Esophagus squamous epithelium (tissue), 4 donors: Measurements from ENCODE around the gene WHAMM.

ENCODE experiments used
- CTCF ChIP-seq, 6 experiments: fragments of 450-650 bp in 4 of 6; fragments of 200-600 bp in 2 of 6; sonication (generic) in 2 of 6; IDR thresholded peaks; one replicate each; pipeline ENCODE4 v1.5.1; 2016 to 2019; ENCODE audit warnings: antibody characterized with exemption in 6 of 6, mild to moderate bottlenecking in 4 of 6, moderate library complexity in 4 of 6
- POLR2A ChIP-seq, 4 donors: fragments of 450-650 bp; IDR thresholded peaks; one replicate each; pipeline ENCODE4 v1.6.1; 2017; ENCODE audit warnings: antibody characterized with exemption in 4 of 4, mild to moderate bottlenecking in 4 of 4, moderate library complexity in 3 of 4

- TF ChIP-seq CTCF (IDR thresholded peaks at IDR 0.05) (no peak), POLR2A (IDR thresholded peaks at IDR 0.05) (no peak)
Measured at GRCh38 chr15:82881747-82882146, 72.3 kb downstream of the WHAMM start.
